HG03469 (cell line): ENCODE data around the gene NYAP2.

Experiments
- ATAC-seq: cut with Tn5 transposase; IDR thresholded peaks from one replicate; pipeline ENCODE4 v1.9.1; 2021; ENCODE audit warnings: mild to moderate bottlenecking, moderate library complexity, moderate number of reproducible peaks; ENCODE audit not compliant: unreplicated experiment

NYAP2 gene

DNA sequence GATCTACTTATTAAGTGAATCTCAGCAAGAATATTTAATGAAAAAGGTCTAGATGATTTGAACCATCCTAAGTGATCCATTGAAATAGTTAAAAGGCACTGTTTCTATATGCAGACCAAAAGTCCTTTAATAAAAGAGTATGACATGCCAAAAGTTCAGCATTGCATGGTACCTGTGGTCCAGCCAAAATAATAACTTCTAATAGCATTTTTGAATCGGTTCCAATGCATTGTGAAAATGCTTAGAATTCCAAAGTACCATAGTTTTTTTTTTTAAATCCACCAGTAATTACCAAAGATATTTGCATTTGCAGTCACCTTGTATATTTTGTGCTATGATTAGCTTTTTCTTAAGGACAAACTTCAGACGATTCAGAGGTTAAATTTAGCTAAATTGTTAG is 79.9 kb downstream of the NYAP2 start:
- ATAC-seq: no peak

DNA sequence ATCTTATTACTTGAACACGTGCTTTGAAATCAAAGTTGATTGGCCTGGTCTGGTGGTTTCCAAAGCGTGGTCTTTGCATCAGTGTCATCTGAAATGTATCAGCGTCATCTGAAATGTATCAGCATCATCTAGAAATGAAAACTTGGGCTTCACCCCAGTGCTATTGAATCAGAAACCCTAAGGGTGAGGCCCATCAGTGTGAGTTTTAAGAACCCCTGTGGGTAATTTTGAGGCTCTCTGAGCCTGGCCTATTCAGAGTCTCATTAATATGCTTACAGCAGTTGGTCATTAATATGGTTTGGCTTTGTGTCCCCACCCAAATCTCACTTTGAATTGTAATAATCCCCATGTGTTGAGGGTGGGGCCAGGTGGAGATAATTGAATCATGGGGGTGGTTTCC is 85.2 kb downstream of the NYAP2 start:
- no peak for ATAC-seq

DNA sequence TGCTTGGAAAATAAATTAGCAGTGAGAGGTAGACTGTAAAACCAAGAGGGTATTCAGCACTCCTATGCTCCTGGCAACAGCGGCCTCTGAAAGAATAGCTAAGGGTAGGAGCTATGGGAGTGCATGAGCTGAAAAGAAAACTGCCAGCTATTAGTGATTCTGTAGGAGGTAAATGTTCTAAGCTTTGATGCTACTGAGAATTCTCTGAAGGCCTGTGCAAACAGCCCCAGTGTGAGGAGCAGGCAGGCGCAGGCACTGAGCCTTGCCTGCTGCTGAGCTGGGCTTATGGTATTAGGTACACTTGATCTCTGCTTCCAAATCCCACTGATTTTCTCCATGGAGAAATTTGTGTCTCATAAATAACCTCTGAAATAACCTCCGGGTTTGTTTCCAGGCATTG is 86.7 kb downstream of the NYAP2 start:
- ATAC-seq: no peak

DNA sequence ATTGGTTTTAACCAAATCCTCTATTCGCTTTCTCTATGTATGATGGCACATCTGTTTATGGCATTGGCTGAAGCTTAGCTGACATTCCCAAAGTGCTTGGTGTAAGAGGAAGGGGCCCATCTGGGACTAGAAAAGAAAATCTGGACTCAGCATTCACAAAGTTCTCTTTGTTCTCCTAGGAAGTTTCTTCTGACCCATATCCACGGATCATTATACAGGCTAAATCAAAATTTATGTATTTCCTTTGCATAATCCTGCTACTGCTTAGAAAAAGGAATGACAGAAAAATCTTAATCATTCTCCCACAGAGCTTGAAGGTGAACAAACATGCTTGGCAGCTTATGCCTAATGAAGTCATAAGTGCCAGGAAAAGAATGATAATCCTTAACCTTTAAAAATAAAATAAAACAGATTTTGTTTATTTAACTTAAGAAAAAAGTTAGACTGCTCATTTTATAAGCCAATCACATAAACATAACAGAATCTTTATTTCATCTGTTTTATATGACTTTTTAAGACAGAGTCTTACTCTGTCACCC is 88.4 kb downstream of the NYAP2 start:
- ATAC-seq: no peak

DNA sequence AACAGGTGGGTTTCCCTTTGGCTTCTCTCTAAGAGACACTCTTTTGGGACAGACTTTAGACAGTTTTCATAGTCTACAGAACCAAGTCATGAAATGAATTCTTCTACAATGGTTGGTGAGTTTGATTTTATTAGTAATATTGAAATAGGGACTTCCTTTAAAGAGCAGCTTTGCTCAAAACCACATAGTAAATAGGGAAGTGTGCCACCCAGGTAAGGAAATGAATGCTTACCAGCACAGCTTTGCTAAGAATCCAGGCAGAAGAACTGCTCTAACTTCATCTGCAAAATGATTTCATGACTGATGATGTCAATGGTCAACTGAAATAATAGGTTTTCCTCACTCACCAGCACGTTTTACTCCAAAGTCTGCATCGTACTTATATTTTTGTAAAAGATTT is 89.2 kb downstream of the NYAP2 start:
- ATAC-seq: peak; percentile 87

DNA sequence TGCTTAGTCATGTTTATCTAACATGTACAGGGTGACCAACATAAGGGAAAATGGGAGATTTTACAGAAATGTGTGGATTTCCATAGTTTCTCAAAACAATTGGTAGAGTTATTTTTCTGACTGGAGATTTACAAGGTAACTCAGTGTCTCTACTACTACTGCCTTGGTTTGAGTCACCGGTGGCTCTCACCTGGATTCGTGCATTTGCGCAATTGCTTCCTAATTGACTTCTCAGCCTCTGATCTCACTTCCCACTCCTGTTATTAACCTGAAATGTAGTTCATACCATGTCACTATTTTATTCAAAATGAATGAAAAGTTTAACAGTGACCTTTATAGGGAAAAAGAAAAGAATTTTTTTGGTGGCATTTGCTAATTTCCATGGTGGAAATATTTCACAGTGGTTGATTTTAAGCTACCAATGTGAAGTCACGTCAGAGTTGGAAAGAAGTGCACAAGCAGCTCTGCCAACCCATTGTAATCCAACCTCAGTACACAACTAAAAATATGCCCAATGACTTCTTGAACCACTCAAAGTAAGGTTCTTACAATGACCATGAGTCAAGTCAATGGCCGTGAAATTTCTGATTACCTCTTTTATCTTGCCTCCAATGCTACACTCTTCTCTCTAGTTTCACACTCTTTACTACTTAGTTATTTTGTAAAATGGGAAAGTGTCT is 94.0 kb downstream of the NYAP2 start:
- no peak for ATAC-seq

DNA sequence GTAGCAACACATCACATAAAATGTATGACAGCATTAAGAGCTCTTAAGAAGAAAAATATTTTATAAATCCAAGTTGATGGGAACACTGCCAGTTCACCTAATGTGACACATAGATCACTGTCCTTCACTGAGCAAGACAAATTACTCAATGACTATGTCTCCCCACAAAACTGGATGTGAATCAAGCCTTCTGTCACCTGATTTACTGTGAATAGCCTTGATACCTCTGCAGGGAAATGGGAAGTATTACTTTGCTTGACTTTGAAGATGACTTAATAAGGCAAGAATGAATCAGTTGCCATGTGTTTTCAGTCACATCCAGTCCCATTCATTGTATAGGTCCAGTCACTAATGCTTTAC is 94.6 kb downstream of the NYAP2 start:
- no peak for ATAC-seq

DNA sequence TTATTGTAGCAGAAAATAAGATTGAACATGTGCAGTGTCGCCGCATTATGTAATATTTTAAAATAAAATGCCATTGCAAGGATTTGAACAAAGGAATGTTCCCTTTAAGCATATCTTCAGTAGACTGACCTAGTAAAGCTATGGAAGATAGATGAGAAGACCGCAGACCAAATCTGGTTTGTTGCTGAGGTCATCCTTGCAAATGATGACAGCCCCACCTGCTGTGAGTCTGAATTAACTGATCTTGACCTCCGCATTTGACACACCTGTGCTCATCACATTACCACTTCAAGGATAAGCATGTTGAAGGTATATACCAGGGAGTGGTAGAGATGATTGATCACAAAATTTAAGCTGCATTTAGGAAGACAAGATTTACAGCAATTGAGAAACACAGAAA is 96.2 kb downstream of the NYAP2 start:
- no peak for ATAC-seq

DNA sequence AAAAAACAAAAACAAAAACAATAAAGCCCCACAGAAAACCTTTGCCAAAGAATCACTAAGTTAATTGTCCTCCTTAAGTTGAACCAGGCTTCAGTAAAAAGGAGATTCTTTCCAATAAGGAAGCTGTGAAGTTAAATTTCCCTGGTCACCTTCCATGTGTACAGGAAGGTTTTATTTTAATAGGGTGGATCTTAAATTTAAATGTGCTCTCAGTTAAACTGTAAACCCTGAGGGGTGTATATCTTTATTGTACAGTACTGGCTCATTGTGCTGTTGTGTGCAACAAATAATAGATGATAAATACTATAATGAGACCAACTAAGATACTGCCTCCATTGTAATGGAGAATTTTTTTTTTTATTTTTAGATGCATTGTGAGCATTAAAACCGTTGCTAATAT is 97.1 kb downstream of the NYAP2 start:
- ATAC-seq: no peak

DNA sequence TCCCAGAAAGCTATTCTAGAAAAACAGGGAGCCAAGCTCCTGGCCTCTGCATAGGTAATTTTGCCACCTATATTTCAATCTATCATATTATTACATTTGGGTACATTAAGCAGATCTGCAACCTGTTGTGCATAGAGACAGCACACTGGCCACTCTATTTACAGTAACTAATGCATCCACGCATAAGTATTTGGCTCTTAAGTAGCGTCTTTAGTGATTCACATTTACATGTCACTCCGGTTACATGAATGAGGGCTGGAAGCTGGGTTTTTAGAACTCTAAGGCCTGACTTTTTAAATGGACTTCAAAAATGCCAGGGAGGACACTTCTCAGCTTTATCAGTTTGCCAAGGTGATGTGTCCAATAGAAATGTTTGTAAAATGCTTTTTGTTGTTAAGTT is 97.7 kb downstream of the NYAP2 start:
- no peak for ATAC-seq

DNA sequence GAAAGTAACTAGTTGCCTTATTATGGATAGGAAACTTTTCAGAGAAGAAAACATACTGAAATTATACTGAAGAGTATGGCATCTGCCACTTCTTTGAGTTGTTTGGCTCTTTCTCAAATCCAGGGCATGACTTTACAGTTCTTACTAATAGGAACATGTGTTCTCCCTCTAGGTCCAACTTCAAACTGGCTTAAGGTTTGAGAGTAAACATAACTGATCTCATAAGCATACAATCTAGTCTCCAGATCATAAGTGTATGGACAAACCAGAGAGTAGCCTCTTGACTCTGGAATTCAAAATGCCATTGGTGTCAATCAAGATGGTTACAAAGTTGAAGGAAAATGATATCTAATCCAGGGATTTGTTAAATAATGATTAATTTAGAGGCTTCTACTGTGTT is 101.5 kb downstream of the NYAP2 start:
- ATAC-seq: no peak

DNA sequence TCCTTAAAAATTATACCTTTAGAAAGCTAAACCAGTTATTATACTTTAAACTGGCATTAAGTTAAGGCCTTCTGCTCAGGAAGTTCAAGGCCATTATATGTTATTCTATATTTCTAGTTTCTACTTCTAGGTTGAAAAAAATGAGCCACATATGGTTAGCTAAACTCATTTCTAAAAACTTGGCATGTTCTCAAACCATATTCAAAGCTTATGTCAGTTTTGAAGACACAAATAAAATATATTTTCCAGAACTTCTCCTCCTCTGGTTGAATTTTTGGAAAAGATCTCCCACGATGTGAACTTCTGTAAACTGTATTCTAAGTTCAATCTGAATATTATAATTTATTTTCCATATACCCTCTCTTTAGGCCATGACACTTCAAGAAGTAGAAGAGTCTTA is 103.5 kb downstream of the NYAP2 start:
- ATAC-seq: no peak

DNA sequence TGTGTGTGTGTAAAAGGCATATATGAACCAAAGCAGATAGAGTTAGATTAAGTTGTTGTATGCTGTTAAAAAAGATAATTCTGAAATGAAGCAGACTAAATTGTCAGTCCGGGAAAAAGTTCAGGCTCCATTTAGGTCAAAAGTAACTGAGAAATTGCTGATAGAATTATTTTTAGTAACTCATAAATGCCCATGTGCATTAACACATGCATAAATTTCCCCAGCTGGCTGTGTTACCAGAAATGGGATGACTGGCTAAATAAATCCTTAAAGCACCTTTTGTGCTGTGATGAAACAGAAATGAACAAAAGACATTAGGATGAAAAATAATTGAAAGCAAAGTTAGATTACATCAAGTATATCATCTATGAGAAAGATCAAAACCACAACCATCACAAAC is 111.3 kb downstream of the NYAP2 start:
- no peak for ATAC-seq

DNA sequence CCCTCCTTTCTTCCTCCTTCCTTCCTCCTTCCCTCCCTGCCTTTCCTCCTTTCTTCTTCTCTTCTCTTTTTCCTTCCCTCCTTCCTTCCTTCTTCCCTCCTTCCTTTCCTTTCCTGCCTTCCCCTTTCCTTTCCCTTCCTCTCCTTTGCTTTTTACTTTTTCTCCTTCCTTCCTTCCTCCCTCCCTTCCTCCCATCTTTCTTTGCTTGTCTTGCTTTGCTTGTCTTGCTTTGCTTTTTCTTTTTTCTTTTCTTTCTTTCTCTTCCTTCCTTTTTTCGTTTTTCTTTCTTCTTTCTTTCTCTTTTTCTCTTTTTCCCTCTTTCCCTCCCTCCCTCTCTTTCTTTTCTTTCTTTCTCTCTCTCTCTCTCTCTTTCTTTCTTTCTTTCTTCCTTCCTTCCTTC is 113.0 kb downstream of the NYAP2 start:
- no peak for ATAC-seq

DNA sequence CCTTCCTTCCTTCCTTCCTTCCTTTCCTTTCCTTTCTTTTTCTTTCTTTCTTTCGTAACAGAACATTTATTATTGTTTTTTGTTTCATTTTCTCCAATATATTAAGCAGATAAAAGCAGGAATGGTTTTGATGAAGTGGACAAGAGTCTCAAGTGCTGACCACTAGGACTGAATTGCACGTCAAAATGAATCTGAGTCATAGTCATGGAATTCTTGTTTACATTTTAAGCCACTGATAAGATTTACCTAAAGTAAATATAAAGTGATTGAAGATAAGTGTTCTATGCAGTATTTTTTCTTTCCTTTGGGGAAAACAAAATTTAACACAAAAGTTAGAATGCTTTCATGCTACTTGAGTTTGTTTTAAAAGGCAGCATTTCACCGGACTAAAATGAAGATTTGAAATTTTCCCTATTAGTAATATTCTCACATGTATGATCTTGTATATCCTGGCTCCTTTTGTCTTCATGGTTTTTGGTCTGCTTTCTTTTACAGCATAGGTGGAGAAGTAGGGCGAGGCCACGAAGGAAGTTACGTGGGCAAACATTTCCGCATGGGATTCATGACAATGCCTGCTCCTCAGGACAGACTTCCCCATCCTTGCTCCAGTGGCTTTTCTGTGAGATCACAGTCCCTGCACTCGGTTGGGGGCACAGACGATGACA is 113.5 kb downstream of the NYAP2 start:
- no peak for ATAC-seq

DNA sequence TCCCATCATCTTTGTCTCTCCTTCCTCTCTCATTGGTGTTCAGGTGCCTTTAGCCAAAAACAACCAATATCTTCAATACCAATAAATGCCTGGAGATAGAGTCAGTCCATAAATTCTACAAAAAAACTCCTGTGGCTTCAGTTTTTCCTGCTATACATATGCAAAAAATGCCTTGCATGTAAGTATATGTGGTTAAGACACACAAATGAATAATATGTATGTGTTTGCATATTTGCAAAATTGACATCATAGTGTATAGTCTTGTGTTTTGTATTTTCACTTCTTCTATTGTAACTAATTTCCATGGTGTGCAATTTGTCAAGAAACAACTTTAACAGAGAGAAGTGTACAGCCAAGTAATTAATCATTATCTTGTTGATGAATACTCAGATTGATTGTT is 115.5 kb downstream of the NYAP2 start:
- no peak for ATAC-seq

DNA sequence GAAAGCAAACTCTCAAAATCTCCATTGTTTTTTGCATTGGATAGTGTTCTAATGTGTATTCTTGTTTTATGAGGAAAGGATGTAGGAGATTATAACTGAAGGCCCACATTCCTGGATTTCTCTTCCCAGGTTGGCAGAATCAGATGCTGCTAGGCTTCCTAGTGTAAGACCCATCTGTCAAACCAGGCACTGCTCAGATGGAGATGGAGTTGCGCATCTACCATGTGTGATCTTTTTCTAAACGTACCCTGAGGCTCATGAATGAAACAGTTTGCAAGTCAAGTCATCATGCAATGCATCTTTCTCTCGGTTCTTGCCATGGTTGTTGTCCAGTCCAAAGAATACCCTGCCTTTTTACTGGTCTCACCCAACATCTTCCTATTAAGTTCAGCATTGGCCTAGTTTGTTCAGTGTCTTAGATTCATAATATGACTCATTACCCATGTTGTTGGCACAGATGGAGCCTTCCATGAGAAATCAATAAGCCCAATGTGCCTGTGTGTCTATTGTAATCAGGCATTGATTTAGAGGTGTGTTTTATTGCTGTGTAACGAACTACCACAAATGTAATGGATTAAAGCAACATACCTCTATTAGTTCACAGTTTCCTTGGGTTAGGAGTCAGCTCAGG is 127.4 kb downstream of the NYAP2 start:
- ATAC-seq: no peak

DNA sequence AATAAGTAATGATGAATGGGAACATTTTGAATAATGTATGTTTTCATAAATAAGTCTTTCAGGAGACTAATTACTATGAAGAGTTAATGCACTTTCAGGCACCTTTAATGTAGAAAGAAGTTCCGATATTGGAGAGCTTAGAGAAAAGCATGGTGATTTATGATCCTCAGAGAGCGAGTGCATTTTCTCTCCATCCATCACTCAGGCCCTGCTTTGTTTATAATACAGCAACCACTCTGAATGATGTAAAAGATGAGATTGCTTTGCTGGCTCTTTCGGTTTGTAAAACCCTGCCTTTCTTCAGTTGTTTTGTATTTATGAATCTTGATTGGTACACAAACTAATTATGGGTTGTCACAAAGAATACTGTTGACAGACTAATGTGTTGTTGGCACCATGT is 132.0 kb downstream of the NYAP2 start:
- no peak for ATAC-seq

DNA sequence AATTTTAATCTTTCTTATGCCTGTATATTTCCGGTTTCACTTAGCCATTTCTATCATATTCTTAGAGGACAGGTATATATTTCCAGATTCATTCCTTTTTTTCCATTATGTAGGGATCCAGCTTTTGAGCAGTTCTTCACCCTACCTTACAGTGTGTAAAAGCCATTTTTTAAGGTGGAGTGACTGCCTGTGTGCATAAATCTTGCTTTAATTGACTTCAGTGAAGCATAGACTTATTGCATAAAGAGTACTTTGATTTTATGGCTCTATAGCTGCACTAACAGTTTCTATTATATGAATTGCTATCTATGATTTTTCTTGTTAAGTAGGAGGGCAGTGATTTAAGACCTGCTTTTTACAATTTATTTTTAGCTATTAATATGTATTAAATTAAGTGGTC is 132.6 kb downstream of the NYAP2 start:
- no peak for ATAC-seq

DNA sequence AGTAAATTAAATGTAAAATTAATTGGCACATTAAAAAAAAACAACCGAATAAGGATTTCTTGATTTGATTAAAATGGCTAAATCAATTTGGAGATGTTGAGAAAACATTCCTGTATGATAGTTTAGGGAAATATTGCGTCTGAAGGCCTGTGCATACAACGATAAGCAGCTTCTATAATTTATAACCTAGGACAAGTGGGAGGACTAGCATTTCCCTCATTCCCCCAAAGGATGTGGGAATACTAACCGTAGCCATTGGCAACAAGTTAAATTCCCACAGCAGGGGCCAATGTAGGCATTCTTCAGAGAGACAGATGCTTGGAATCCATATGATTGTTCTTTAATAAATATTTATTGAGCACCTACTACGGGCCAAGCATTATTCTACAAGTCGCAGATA is 134.5 kb downstream of the NYAP2 start:
- no peak for ATAC-seq

DNA sequence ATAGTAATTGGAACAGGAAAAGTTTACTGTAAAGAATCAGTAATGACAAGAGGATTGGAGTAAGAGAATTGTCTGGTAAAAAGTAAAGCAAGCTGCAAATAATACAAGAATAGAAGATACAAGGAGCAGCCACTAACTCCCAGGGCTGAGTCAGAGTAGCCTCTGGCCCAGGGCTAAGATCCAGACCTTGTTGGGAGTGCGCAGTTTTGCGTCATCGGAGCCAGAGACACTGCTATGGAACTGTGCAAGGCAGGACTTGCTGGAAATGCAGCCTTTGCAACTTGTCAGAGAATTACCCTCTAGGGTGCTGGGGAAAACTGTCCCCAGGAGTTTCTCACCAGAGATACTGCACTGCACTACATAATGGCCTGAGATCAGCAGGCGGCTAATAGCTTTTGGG is 135.2 kb downstream of the NYAP2 start:
- ATAC-seq: no peak

DNA sequence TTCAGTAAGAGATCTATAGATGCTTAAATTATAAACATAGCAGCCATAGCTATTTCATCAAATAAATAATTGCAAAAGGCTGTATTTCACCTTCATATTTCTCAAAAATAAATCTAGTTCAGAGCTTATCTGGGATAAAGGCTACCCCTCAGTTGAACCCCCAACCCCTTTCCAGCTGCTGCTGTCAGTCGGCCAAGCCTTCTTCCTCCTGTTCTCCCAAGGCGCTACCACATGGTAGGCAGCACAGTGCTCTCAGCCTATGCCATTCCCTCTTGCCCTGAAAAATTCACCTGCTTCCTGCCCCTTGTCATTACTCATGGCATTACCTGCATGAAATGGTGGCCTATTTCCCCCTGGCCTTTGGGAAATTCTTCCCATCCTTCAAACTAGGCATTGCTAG is 136.5 kb downstream of the NYAP2 start:
- ATAC-seq: no peak
